GM12874 (cell line): ENCODE measurements around the gene GGA2.

ENCODE experiments used
- TF ChIP-seq, protein P1 (sequence below): IDR thresholded peaks from 2 replicates; pipeline ENCODE4 v1.5.1; 2011; ENCODE audit warnings: low read depth, mild to moderate bottlenecking, control low read depth, low read length, moderate library complexity; ENCODE audit not compliant: insufficient read depth

Gene GGA2

DNA sequence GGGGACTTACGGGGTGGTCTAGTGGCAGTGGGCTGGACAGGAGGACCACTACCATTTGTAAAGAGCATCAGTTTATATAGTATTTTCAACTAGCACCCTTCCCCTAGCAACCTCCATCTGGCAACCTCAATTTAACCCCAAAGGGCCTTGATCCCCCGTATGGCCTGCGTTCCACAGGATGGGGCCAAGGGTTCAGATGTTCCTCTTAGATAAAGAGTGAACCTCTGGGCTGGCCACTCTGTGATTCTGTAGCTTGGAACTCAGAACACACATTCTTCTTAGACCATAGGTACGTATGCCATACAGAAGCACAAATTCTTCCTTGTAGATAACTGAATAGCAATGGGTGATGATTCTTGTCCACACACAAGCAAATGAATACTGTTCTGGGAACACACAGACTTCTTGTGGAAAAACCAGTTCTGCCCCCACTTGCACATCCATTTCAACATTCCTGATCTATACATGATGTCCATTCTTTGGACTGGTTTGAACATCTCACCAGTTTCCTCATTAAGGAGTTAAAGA is 1.9 kb upstream of the GGA2 start:
- TF ChIP-seq, protein P1, sequence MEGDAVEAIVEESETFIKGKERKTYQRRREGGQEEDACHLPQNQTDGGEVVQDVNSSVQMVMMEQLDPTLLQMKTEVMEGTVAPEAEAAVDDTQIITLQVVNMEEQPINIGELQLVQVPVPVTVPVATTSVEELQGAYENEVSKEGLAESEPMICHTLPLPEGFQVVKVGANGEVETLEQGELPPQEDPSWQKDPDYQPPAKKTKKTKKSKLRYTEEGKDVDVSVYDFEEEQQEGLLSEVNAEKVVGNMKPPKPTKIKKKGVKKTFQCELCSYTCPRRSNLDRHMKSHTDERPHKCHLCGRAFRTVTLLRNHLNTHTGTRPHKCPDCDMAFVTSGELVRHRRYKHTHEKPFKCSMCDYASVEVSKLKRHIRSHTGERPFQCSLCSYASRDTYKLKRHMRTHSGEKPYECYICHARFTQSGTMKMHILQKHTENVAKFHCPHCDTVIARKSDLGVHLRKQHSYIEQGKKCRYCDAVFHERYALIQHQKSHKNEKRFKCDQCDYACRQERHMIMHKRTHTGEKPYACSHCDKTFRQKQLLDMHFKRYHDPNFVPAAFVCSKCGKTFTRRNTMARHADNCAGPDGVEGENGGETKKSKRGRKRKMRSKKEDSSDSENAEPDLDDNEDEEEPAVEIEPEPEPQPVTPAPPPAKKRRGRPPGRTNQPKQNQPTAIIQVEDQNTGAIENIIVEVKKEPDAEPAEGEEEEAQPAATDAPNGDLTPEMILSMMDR: no peak

DNA sequence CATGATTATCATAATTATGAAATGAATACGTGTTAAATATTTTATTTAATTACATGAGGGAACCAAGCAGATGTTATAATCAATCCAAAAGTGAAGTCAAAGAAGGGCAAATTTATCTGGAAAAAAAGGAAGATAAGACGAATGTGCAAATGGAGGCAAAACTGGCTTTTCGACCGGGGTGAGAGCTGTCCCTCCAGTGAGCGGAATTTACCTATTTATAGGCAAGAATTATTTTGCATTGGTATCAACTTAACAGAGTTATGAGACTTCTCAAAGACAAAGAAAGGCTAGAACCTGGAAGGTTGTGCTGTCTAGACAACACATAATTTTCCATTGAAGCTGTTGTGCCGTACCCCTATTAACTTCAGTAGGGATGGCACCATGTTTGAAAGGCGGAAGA is 1.4 kb upstream of the GGA2 start:
- TF ChIP-seq, protein P1: no peak

DNA sequence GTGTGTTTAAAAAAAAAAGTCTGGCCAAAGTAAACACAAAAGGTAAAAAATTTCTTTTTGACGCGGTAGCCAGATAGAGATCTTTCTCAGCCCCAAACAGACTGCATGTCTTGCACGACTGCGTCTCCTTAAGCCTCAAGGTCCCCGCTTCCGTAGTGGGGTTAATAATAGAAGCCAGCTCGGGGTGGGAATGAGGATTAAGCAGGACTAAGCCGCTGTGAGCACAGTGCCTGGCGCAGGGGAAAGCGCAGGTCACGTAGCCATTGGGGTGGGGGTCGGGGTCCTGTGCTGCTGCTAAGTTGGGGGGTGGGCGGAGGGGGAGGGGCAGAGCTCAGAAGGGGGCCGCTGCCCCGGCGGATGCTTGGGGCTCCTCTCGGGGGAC is 521 bp downstream of the GGA2 start:
- TF ChIP-seq, protein P1: no peak

DNA sequence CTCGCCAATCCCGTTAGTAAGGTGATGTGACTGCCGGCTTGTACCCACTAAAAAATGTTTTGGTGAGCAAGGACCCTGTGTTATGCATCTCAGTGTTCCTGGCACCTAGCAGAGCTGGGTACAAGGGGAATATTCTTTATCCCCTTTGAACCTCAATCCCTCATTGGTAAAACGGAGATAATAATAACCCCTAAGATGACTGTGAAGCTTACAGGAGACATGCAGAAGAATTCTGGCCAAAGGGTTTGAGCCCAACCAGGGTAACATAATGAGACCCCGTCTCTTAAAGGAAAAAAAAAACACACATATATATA is 896 bp downstream of the GGA2 start:
- TF ChIP-seq, protein P1: no peak

DNA sequence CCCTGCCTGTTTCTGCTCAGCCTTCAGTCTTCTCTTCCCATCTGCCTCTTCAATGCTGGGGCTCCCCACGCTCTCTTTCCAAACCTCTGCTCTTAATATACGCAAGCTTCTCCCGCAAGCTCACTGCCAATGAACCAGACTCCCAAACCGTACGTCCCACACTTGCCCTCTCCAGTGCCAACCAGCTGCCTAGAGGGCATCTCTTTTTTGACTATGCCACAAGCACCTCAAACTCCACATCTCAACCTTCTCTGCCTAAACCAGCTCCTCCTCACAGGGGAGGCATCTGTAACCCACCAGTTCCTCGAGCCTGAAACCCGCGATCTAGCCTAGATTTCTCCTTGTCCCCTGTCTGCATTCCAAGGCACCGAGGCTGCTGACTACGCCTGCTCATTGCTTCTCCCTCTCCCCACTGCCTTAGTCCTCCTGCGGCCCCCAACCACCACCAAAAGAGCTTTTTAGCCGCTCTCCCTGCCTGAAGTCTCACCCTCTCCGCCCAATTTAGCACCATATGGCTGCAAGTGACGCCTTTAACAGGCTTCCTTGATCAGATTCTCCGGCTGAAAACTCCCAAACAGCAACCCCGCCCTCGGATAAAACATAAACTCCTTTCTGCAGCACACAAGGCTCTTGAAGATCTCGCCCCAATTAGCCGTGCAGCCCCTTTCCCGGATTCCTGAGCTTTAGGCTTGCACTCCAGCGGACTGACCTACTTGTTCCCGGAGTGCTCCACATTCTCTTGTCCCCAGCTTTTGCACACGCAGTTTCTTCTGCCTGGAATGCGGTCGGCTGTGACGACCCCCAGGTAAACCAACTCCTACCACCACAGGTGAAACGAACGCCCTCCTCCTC is 1.5 kb downstream of the GGA2 start:
- TF ChIP-seq, protein P1: no peak

DNA sequence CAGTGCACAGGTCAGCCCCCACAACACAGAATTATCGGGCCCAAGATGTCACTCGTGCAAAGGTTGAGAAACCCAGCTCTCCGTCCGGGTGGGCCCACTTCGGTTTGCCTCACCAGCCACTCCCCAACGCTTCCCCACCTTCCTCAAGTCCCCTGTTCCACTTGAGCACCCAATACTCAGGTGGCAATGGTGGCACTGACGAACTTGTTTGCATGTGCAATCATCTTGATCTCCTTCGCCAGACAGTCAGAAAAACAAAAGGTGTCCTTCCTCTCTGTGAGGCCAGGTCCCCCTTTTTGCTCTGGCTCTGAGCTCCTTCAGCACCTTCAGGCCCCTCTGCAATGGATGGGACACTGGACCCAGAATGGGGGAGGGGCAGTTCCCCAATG is 3.7 kb downstream of the GGA2 start:
- TF ChIP-seq, protein P1: no peak

DNA sequence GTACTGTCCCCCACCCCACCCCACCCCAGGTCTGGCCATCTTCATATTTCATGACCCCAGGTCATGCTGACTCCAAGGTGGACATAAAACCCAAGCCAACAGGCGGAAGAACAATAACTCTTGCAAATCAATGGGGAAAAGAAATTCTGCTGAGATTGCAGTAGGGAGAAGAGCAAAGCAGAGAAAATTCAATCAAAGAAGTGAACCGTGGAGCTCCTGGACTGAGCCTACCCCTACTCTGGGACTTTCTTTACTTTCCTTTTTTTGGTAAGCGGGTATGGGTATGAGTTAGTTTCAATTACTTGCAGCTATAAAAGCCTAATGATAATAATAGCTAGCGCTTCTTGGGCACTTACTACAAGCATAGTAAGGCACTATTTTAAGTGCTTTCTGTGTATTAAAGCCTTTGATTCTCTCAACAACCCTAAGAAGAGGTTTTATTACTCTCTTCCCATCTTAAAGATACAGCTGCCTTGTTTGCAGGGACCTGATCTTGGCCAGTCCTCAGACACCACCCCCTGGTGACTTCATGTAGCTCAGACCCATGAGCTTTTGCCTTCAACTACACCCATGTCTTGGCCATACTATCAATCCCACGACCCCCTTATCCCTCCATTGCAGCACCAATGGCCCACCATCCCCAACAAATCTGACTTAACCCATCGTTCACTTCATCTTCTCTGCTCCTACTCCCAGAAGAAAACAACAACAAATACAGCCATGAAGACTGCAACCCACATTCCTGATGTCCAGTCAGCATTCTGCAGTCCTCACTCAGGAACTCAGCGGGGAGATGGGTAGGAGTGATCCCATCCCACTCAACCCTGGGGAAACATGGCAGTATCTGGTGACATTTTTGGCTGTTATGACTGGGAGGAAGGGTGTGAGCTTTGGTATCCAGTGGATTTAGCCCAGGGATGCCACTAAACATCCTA is 4.4 kb downstream of the GGA2 start:
- TF ChIP-seq, protein P1: no peak
